Suprapubic skin (tissue), 4 donors: ENCODE measurements around the gene DDX1.

Experiments
- POLR2A ChIP-seq, 2 donors: fragments of 450-650 bp; IDR thresholded peaks; one replicate each; pipeline ENCODE4 v1.6.1; 2017; ENCODE audit warnings: antibody characterized with exemption in 2 of 2, mild to moderate bottlenecking in 2 of 2, moderate library complexity in 2 of 2
- POLR2AphosphoS5 ChIP-seq, 3 donors: sonication (generic); formaldehyde crosslinking; IDR thresholded peaks; one replicate each; pipeline ENCODE4 v1.6.1; 2017; ENCODE audit warnings: antibody characterized with exemption in 3 of 3
- TF ChIP-seq, protein P1 (sequence below), 2 donors: fragments of 200-600 bp in 1 of 2; fragments of 450-650 bp in 1 of 2; sonication (generic) in 1 of 2; IDR thresholded peaks; one replicate each; pipeline ENCODE4 v1.5.1; 2016 to 2019; ENCODE audit warnings: antibody characterized with exemption in 2 of 2, mild to moderate bottlenecking in 1 of 2, moderate library complexity in 1 of 2

DNA sequence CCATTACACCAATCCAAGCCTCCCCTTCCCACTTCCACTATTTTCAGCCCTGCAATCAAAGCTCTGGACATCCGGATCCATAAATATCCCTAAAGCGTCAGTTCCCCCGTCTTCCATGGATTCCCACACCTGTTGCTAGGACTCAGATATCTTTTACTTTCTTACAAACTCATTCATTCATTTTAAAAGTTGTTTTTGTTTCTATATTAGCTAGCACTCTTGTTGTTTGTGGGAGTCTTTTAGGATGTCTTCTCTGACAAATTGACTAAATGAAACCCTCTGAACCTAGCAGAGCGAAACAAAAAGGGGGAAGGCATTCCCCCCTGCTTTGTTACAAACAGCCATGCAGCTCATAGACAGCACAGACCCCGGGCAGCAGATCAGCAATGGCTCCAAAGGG is 21.6 kb upstream of the DDX1 start:
- TF ChIP-seq, protein P1, sequence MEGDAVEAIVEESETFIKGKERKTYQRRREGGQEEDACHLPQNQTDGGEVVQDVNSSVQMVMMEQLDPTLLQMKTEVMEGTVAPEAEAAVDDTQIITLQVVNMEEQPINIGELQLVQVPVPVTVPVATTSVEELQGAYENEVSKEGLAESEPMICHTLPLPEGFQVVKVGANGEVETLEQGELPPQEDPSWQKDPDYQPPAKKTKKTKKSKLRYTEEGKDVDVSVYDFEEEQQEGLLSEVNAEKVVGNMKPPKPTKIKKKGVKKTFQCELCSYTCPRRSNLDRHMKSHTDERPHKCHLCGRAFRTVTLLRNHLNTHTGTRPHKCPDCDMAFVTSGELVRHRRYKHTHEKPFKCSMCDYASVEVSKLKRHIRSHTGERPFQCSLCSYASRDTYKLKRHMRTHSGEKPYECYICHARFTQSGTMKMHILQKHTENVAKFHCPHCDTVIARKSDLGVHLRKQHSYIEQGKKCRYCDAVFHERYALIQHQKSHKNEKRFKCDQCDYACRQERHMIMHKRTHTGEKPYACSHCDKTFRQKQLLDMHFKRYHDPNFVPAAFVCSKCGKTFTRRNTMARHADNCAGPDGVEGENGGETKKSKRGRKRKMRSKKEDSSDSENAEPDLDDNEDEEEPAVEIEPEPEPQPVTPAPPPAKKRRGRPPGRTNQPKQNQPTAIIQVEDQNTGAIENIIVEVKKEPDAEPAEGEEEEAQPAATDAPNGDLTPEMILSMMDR (IDR thresholded peaks at IDR 0.05): no peak
- TF ChIP-seq POLR2AphosphoS5 (IDR thresholded peaks at IDR 0.05): no peak
- TF ChIP-seq POLR2A (IDR thresholded peaks at IDR 0.05): no peak
